Stimulated activated CD4-positive, alpha-beta T cell treated with anti-CD3 and anti-CD28 coated beads, Interleukin-15, amount 100 ng/mL, for 48 hours (primary cell): Measurements from ENCODE around the gene CREB3.
A peak's percentile ranks its signal among the peaks of the same experiment; 100 is the strongest.

Experiments
- DNase-seq, 2 donors: peaks; one replicate each; pipeline ENCODE4 v3.0.0-alpha.2; 2020; ENCODE audit warnings: low read depth in 2 of 2

CREB3 gene

GRCh38 chr9:35748858-35749514 lies 16.5 kb downstream of the CREB3 start, which contains the start of the genes GBA2 and RGP1:
Gene GBA2, minus strand, starts transcription at chr9:35749228. Its CDS starts 524 bp downstream, at chr9:35748704.
Gene RGP1, plus strand, starts transcription at chr9:35749287. Its CDS starts 469 bp downstream, at chr9:35749756.
- DNase-seq: peak in 1 of 2 donors; percentile 59

GRCh38 chr9:35749515-35750255 lies 17.2 kb downstream of the CREB3 start:
- DNase-seq: no peak

GRCh38 chr9:35750256-35750531 lies 17.7 kb downstream of the CREB3 start:
- no peak for DNase-seq

GRCh38 chr9:35753466-35753865 lies 21.0 kb downstream of the CREB3 start:
- no peak for DNase-seq

GRCh38 chr9:35754264-35754663 lies 21.8 kb downstream of the CREB3 start, which contains the start of gene MSMP:
Gene MSMP, minus strand, starts transcription at chr9:35754276. Its CDS starts 147 bp downstream, at chr9:35754129.
- no peak for DNase-seq

GRCh38 chr9:35755071-35755470 lies 22.6 kb downstream of the CREB3 start:
- no peak for DNase-seq

GRCh38 chr9:35756275-35757225 lies 24.1 kb downstream of the CREB3 start:
- peak; percentile 69 to 84 for DNase-seq

- no peak for DNase-seq
These were observed 24.9 kb downstream of the CREB3 start for GRCh38 chr9:35757226-35757891.

- DNase-seq: no peak
These were observed 25.4 kb downstream of the CREB3 start for GRCh38 chr9:35757892-35758275.

GRCh38 chr9:35758475-35759050 lies 26.1 kb downstream of the CREB3 start:
- no peak for DNase-seq

- DNase-seq: no peak
These were observed 27.3 kb downstream of the CREB3 start for GRCh38 chr9:35759795-35760194.

GRCh38 chr9:35760651-35761050 lies 28.2 kb downstream of the CREB3 start:
- DNase-seq: no peak

- no peak for DNase-seq
These were observed 30.7 kb downstream of the CREB3 start for GRCh38 chr9:35763181-35763580.

GRCh38 chr9:35763803-35764202 lies 31.3 kb downstream of the CREB3 start:
- DNase-seq: no peak

GRCh38 chr9:35766997-35767396 lies 34.5 kb downstream of the CREB3 start:
- DNase-seq: no peak

GRCh38 chr9:35767458-35767857 lies 35.0 kb downstream of the CREB3 start:
- DNase-seq: no peak

- DNase-seq: no peak
These were observed 37.3 kb downstream of the CREB3 start for GRCh38 chr9:35769763-35770162.

- DNase-seq: no peak
These were observed 38.6 kb downstream of the CREB3 start for GRCh38 chr9:35771075-35771433.

- no peak for DNase-seq
These were observed 39.1 kb downstream of the CREB3 start for GRCh38 chr9:35771534-35771933.

GRCh38 chr9:35771943-35772342 lies 39.5 kb downstream of the CREB3 start:
- DNase-seq: no peak

GRCh38 chr9:35774907-35775635 lies 42.6 kb downstream of the CREB3 start:
- no peak for DNase-seq
